Adrenal gland (tissue), 5 donors: Measurements from ENCODE around the gene IGSF9.

ENCODE experiments used
- CTCF ChIP-seq, 6 experiments: fragments of 450-650 bp in 4 of 6; fragments of 200-600 bp in 2 of 6; sonication (generic) in 1 of 6; IDR thresholded peaks; 1 replicate in 5 of 6; 2 replicates in 1 of 6; pipeline versions ENCODE4 v1.5.1 to v1.8.0; 2016 to 2021; ENCODE audit warnings: antibody characterized with exemption in 6 of 6, mild to moderate bottlenecking in 2 of 6, moderate library complexity in 1 of 6
- POLR2A ChIP-seq, 2 donors: fragments of 450-650 bp; IDR thresholded peaks; one replicate each; pipeline ENCODE4 v1.6.1; 2017; ENCODE audit warnings: antibody characterized with exemption in 2 of 2, mild to moderate bottlenecking in 2 of 2, moderate library complexity in 1 of 2
- donor health status: DM: no; HTN: no; CAD: no.

- TF ChIP-seq CTCF (IDR thresholded peaks at IDR 0.05) (no peak), POLR2A (IDR thresholded peaks at IDR 0.05) (no peak)
Measured at GRCh38 chr1:159892944-159893343, 52.5 kb downstream of the IGSF9 start.
